Hematopoietic multipotent progenitor cell treated with erythropoietin and hydrocortisone succinate and interleukin-3 and kit ligand, for 6 days (in vitro differentiated cells): ENCODE measurements around the gene DBNDD1.
"Not testable (repeated sequence)": the region's sequence is repeated elsewhere in the genome, so short reads cannot be mapped to it uniquely, and the experiment has no call there.

Experiments
- DNase-seq: peaks from one replicate; pipeline ENCODE4 v3.0.0-alpha.2; 2015

Gene DBNDD1

DNA sequence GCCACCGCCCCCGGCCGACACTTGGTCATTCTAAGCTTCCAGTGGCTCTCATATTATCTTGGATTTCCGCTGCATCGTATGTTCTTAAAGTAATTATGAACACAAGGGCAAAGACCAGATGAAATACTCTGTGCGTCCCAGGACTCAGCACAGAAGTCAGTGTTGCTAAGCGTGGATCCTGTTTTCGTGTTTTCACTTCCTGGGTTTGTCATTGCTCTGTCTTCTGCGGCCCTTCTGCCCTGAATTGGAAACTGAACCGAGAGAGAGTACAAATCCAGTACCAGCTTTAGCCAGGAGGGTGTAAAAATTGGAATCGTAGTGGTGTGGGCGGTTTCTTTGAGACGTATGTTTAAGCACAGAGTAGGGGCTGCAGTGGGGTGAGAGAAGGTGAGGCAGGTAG lies 32.7 kb downstream of the DBNDD1 start:
- no peak for DNase-seq

- DNase-seq, result no peak
Measured at GRCh38 chr16:89985219-89985618, 34.0 kb downstream of the DBNDD1 start.

GRCh38 chr16:89984216-89984615 lies 35.0 kb downstream of the DBNDD1 start:
- DNase-seq, result no peak

- DNase-seq, result no peak
Measured at GRCh38 chr16:89983536-89983935, 35.7 kb downstream of the DBNDD1 start.

DNA sequence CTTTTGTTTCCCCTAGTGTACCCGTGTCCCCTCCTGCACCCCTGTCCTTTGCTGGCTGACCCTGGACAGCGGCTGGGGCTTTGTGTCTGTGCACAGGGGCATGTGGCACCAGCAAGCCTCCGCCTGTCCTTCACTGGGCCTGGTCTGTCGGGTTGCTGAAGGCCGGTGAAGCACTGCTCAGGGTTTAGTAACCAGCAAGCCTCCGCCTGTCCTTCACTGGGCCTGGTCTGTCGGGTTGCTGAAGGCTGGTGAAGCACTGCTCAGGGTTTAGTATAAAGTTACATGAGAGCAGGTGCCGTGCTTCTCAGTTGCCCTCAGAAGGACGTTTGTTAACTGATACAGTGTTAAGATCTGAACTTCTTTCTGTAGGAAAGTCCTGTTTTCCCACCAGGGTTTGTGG lies 36.9 kb downstream of the DBNDD1 start:
- no peak for DNase-seq

DNA sequence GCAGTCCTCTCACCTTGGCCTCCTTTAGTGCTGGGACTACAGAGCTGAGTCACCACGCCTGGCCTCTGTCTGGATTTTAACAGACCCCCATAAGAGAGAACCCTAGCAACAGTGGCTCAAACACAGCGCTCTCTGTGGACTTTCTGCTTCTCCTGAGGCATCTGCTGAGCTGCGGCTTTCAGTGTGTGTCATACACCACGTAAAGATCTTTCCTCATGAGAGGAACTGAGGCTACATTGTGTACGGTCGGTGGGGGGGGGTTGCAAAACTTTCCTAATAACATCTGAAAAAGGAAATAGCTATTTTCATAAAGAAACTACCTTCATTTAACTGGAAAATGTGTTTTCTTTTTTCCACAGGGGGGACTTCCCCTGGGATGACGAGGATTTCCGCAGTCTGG lies 37.8 kb downstream of the DBNDD1 start:
- DNase-seq, result no peak

- DNase-seq, result no peak
Measured at GRCh38 chr16:89974870-89975269, 44.4 kb downstream of the DBNDD1 start.

DNA sequence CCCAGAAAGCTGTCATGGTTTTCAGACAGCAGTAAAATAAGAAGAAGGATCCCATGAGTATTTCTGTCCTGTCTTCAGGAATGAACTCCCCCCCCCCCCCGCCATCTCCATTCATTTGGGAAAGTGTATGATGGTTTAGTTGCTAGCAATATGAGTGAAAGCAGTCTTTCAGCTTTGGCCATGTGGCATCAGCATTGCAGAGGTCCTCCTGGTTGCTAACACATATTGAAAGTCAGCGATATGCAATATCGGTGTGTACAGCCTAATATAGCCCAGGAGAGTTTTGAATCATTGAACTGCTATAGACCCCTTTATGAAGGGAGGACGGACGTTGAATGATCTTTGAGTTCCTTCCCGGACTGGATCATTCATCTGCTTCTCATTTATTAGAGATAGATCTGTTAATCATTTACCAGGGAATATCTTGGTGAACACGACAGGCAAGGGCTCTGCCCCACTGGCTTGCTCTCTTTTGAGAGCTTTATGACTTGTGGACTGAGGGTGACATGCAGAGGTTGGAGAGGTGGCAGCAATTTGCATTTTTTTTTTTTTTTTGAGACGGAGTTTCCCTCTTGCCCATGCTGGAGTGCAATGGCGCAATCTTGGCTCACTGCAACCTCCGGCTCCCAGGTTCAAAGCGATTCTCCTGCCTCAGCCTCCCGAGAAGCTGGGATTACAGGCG lies 45.5 kb downstream of the DBNDD1 start:
- DNase-seq, result peak; percentile 17

DNA sequence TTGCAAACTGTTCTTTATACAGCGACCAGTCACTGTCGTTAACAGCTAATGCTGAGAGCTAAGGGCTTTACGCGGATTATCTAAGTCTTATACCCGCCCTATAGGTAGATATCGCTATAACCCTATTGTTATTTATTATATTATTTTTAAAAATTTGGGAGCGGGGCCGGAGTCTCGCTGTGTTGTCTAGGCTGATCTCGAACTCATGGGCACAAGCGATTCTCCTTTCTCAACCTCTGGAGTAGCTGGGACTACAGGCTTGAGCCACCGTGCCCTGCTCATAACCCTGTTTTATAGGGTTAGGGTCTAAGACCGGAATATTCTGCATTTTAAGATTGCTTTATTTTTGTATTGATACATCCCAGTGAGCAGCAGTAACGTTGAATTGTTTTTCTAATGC lies 46.0 kb downstream of the DBNDD1 start:
- no peak for DNase-seq

- peak; percentile 95 for DNase-seq
Measured at GRCh38 chr16:89972244-89973234, 46.7 kb downstream of the DBNDD1 start.

DNA sequence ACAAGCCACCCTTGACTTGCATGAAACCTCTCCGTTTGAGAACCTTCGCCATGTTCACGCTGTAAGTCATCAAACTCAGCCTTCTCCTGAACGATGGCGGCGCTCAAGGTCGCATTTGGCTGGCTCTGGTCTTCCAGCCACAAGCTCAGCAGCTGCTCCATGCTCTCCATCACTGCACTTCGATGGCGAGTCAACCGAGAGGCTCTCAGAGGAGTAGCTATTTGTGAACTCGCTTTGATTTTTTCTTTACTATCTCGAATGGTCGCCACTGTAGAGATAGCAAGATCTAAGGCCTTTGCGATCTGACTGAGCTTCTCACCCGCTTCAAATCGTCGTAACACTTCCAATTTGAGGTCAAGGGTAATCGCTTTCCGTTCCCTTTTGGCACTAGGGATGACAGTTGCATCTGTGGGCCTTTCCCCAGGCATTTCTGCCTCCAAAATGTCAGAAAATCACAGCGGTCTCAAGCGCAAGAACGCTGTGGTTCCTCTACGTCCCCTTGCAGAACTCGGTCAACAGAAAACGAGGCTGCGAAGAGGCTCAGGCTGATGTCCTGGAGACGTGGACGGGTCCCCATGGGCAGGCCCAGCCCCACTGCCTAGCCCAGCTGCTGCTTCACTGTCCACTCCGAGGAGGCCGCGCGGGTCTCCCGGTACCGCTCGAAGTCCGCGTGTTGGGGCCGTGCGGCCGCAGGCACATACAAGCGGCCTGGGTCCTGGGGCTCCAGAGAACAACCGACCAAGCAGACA lies 47.6 kb downstream of the DBNDD1 start:
- no peak for DNase-seq

DNA sequence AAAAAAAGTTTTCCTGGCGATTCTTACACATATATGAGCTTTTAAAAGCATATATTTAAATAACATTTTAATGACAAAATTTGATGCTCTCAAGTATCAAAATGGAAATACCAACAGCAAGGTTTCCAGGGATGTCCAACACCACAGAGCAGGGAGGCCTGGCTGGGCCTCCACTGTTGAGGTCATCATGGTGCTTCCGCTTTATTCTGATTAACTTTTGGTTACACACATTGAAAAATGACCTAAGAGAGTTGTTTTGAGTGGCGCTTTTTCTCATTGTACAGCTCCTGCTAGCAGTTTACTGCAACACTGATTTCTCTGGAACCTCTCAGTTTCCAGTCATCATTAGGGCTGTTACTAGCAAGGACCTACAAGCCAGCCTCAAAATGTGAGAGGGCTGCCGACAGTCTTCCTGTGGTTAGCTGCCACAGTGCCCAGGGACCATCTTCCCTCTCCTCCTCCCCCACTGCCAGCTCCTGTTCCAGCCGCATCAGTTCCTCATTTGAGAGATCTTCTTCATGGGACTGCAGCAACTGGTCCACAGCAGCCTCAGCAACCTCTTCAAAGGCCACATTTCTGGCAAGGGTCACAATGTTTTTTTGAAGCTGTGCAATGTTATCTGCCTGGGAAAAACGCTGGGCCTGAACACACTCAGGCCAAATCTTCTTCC lies 49.4 kb downstream of the DBNDD1 start:
- DNase-seq, result peak; percentile 65

GRCh38 chr16:89968074-89968473 lies 51.2 kb downstream of the DBNDD1 start:
- not testable (repeated sequence) for DNase-seq

DNA sequence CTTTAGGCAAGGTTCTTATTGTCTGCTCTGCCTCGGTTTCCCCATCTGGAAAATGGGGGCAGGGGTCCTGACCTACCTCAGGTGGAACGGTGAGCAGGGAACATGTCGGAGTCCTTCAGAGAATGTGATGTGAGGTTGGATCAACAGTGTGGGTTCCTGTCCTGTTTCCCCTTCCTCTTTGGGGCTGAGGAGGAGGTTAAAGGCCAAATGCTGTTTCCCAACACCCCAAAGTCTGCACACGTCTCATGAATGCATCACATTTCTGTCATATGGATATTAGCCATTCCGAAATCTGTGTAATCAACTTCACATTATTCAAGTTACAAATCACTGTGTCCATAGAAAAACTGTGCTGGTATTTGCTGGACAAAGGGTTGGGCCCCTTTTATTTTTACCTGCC lies 51.8 kb downstream of the DBNDD1 start:
- DNase-seq, result not testable (repeated sequence)

DNA sequence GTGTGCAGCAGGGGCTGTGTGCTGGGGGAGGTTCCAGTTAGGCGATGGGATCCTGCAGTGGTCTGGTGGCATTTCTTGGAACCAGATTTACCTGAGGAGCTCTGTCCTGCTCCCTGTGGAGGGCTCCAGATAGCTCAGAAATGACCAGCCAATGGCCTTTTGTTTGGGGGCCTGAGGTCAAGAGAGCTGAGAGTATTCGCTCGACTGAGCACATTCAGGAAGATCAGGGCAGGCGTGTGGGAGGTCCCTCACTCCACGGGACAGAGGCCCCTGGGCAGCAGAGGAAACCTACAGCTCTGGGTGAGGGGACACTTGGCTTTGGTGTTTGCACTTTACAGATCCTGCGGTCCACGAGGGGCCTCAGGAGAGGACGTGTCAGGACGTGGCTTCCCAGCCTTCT lies 52.5 kb downstream of the DBNDD1 start:
- DNase-seq, result no peak

GRCh38 chr16:89965447-89966225 lies 53.6 kb downstream of the DBNDD1 start:
- no peak for DNase-seq

- no peak for DNase-seq
Measured at GRCh38 chr16:89964201-89964600, 55.1 kb downstream of the DBNDD1 start.

DNA sequence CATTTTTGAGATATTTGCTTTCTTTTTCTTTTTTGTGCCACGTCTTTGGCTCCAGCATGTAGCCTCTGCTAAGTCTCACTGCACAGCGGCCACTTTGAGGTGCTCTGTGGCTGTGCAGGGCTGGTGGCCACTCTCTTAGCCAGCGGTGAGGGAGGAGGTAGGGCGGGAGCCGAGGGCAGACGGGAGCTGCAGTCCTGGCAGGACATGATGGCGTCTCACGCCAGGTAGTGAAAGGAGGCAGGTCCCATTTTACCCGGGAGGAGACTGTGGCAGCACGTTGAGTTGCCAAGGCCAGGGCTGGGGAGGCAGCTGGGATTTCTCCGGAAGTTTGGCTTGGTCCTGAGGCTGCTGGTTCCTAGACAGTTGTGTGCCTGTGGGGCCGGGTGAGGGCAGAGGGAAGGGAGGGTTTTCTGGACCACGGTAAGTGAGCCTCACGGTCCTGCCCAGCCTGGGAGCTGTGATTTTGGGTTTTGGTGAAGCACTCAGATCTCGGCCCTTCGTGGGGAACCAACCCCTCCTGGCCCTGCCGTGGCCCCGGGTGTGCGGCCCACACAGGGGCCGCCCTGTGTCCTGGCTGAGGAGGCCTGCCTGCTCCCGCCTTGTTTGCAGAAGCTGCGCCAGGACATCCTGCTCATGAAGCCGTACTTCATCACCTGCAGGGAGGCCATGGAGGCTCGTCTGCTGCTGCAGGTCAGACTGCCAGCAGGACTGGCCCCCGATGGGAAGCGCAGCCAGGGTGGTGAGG lies 56.3 kb downstream of the DBNDD1 start:
- no peak for DNase-seq

GRCh38 chr16:89961920-89962319 lies 57.3 kb downstream of the DBNDD1 start:
- DNase-seq, result no peak

GRCh38 chr16:89960966-89961365 lies 58.3 kb downstream of the DBNDD1 start:
- DNase-seq, result no peak

GRCh38 chr16:89958596-89958995 lies 60.7 kb downstream of the DBNDD1 start:
- no peak for DNase-seq
